Measurements from ENCODE around the gene MTG1.

MTG1 gene, protein sequence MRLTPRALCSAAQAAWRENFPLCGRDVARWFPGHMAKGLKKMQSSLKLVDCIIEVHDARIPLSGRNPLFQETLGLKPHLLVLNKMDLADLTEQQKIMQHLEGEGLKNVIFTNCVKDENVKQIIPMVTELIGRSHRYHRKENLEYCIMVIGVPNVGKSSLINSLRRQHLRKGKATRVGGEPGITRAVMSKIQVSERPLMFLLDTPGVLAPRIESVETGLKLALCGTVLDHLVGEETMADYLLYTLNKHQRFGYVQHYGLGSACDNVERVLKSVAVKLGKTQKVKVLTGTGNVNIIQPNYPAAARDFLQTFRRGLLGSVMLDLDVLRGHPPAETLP

DNA sequence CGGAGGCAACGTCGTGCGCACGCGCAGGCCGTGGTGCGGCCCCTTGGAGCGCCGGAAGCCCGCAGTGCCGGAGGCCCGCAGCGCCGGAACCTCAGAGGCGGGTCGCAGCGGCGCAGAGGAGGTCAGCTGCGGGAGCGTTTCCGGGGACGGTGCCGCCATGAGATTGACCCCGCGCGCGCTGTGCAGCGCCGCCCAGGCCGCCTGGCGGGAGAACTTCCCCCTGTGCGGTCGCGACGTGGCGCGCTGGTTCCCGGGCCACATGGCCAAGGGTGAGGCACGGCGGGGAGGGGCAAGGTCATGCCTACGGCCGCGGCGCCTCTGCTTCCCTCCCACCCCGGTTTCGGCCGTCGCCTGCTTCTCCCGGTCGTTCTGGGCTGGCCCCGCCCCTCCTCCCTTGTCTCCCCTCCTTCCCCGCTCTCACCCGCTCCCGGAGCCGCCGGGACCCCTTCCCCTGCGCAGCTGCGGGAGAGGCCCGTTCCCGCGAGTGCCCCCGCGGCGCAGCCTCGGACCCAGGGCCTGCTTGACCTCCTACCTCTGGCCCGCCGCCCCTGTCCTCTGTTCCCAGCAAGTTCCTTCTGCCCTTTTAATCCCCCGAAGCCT lies at the start of gene MTG1:
Gene MTG1, plus strand, starts transcription at position 94 of the 600 bp plus-strand sequence. Its CDS starts 64 bp downstream, at position 158.
- peak; percentile 64 for DNase-seq

DNA sequence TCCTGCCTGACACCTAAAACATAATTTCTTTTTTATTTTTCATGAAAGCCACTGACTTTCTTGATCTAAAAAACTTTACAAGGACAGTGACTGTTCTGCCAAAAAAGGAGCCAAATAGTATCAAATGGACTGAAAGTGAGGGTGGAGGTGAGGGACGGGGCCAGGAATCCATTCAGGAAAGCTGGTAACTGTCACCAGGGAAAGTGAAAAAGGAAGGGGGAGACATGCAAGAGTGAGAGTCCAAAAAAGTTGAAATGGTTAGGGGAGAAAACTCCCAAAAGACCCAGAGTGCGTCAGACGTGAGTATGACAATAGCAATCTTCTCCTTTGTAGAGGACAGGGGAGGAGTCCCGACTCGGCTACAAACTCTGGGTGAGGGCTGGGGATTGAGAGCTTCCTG lies 49.7 kb upstream of the MTG1 start:
- no peak for DNase-seq

DNA sequence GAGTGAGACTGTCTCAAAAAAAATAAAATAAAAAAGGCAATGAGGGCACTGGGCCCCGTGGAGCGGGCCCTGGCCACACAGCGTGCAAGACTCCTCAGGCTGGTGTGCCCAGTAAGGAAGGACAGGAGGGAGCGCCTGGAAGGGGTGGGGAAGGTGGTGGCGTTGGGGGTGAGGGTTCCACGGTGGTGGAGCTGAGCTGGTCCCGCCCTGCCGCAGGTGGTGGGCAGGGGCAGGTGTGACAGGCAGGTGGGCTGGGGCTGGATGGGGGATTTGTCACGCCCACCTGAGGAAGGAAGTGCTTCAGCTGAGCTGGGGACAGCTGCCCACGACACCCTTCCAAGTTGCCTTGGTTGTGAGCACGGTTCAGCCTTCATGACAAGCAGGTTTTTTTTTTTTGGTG lies 47.5 kb upstream of the MTG1 start:
- no peak for DNase-seq

DNA sequence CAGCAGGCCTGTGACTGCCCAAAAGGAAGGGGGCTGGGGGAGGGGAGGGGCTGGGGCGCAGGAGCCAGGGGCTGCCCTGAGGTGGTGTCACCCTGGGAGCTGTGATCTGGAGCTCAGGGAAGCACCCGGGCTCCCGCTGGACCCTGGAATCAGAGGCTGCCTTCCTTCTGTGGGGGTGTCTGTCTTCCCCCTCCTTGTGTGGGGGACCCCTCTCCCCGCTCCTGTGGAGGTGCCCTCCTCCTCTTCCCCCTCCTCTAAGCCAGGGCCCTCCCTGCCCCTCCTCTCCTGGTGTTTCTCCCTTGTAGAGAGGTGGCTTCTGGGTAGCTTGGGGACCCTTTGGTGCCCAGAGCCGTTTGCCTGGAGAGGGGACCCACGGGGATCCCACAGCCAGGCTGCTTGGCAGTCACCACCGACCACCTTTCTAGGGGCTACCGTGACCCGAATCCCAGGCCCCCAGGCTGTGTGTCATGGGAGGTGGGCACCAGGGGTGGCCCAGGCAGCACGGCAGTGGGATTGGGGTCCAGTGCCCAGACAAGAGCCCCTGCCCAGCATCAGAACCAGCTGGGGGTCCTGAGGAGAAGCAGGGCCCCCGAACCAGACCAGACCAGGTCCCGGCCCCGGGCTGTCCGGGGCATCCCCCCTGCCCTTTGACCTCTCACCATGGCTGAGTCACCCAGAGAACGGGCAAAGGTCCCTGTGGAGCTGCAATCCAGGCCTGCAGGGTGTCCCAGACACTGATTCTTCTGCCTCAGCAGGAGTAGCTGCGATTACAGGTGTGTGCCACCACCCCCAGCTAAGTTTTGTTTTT lies 46.0 kb upstream of the MTG1 start:
- DNase-seq, result no peak

DNA sequence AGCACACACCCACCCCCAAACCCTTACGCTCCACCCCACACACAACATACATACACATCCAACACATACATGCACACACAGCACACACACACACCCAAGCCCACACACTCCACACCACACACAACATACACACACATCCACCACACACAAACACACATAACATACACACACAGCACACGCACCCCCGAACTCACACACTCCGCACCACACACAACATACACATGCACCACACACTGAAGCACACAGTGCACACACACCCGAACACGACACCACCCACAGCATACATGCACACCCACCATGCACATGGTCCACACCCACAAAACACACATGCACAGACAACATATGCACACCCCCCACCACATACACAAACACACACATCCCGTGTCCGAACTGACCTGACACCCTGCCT lies 44.8 kb upstream of the MTG1 start:
- DNase-seq, result no peak

DNA sequence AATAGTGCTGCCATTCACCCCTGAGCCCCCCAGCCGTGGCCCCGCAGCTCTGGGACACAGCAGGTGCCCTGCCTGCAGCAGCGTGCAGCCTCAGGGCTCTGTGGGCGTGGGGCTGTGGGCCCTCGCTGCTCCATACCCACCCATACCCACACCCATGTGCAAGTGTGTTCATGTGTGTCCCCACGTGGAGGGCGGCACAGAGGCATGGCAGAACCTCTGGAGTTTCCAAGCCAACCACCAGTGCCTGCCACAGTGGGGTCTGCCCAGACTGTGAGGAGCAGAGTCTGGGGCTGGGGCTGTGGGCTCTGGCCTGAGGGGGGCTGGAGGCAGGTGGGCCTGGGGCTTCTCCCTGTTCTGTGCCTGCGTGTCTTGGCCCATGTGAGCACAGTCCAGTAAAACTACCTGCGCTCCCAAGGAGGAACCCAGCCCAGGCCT lies 44.4 kb upstream of the MTG1 start:
- no peak for DNase-seq

DNA sequence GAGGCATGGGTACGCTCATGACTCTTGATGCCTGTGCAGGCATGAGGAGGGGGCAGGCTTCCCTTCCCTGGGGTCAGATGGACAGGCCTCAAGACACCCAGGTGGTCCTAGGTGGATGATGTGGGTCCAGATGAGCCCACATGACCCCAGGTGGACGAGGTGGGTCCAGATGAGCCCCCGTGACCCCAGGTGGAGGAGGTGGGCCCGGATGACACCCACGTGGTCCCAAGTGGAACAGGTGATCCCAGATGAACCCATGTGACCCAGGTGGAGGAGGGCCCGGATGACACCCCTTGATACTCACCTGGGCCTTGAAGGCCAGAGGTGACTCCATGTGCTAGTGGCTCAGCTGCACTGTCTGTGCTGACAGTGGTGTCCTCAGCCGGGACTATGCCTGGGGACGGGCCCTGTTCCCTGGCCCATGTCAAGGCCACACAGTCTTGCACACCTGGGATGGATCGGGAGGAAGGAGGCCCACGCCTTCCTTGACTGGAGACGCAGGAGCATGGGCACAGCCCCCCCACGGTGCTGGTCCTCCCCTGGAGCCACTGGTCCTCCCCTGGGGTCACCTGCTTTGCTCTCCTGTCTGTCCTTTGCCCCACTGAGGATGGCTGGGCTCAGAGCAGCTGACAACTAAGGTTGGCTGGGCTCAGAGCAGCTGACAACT lies 43.5 kb upstream of the MTG1 start:
- no peak for DNase-seq

DNA sequence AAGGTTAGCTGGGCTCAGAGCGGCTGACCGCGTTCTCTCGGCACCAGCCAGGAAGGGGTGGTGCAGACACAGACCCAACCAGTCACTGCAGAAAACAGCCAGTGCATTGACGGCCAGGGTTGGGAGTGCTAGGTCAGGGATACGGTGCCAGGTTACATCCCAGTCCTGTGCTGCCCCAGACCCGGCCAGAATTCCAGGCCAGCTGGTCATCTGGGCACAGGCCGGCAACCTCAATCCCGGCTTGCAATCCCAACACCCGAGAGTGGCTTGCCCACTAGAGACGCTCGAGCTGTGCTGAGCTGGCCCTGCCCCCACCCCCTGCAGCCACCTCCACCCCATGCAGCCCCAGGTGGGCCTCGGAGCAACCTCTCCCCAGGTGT lies 43.0 kb upstream of the MTG1 start:
- DNase-seq, result no peak

DNA sequence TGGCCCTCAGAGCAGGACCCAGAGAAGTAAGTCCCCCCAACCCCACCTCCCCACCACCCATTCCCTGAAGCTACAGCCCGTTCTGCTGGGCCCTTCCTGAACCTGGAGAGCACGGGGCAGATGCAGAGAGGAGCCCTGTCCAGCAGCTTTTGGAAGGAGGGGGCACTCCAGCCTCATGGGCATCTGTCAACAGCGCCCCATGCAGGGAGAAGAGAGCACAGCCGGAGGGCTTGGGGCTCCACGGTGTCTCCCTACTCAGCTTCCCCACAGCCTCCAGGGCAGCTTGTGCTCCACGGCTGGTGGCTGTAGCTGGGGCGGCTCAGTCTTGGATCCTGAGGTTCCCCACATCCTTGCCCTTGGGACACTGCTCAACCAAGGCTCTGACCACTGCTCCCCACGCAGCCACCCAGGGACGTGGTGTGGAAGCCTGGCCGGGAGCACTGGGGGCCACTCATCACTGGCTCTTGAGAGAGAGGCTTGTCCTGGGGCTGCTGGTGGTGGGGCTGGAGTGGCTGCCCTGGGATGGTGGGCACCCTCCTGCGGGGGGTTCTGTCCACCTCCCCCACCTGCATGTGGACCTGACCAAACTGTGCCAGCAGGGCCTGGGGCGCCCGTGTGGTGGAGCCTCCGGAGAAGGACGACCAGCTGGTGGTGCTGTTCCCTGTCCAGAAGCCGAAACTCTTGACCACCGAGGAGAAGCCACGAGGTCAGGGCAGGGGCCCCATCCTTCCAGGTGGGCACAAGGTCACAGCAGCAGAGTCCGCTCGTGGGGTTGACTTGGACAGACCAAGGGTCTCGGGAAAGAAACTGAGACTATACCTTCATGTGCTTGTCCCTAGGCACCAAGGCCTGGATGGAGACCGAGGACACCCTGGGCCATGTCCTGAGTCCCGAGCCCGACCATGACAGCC lies 42.3 kb upstream of the MTG1 start:
- DNase-seq, result no peak

DNA sequence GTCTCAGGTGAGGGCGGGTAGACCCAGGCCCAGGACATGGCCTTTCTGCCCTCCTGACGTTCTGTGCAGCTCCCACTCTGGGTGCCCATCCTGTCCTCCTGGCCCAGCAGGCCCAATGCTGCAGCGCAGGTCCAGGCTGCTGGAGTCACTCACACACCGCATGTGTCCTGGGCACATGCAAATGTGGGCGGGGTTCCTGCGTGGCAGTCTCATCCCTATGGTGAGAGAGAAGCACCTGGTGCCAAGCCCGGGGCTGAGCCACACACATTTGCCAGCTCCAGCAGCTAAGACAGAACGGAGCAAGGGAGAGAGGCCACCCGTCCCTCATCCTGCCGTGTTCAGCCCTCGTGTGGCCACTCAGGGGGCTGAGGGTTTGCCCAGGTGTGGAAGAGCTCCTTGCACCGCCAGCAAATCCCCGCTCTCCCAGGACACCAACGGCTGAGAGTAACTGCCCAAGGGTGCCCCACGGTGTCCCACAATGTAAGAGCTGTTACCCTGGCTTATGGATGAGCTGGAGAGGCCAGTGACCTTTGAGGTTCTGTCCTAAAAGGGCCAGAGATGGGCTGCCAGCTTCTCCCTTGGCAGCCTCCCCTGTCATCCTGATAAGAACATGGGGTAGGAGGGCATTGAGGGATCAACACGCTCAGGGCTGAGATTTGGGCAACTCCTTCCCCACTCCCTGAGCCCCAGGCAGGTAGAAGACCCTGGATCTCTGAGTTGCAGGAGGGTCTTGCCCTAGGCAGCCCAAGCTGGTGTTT lies 40.6 kb upstream of the MTG1 start:
- no peak for DNase-seq

DNA sequence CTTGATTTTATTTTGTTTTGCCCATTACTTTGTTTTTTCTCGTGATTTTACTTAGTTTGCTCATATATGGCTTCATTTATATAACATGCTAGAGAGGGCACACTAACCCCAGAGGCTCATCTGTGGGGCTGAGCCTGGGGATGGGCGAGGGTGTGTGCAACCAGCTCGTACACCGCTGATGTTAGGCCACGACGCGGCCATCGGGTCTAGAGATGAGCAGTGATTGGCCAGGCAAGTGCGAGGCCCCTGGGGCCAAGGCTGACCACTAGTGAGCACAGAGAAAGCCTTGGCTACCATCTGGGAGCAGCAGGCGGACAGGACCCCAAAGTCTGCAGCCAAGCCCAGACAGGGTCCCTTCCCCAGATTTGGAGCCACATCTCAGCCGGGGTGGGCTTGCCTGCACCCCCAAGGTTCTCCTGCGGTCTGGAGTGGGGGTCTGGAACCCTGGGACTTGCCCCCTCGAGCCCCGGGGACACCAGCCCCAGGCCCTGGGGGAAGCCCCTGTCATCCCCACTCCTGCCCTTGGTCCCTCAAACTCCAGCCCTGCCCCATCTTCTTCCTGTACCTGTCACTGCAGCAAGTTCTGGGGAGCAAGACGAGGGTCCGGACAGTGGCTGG lies 39.9 kb upstream of the MTG1 start:
- no peak for DNase-seq

DNA sequence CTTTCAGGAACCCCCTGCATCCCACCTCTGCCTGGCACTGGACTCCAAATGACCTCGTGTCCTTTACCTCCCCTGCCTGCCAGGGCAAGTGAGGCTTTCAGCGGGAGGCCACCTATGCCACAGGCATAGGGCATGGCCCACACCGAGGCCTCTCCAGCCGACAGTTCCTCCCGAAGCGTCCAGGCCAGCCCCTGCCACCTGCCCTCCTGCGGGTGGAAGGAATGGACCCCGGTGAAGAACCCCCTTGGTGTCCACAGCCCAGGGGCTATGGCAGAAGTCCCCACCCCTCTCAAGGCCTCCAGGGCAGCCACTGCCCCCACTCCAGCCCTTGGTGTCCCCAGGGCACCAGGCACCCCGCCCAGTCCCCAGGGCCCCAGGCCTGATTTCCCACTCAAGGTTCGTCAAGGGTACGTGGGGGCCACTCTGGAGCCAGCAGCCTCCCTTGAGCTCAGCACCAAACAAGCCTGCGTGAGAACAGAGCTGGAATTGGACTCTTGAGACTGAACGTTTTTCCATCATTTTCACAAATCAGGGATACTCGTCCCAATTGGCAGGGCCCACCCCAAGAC lies 39.2 kb upstream of the MTG1 start:
- DNase-seq, result no peak

DNA sequence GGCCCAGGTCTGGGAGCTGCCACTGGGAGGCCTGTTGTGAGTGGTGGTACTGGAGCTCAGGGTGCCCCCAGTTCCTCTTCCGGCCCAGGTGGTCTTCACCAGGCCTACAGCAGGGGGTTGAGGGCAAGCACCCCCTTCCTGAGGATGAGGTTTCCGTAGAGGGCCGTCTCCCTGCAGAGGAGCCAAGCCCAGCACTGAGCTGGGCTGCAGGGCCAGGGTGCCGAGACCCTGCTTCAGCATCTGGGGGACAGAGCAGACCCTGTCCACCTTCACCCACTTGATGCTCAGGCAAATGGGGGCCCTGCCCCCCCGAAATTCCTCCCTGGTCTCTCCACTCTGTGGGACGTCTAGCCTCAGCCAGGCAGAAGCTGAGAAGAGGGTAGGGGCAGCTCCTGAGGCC lies 38.7 kb upstream of the MTG1 start:
- DNase-seq, result no peak

DNA sequence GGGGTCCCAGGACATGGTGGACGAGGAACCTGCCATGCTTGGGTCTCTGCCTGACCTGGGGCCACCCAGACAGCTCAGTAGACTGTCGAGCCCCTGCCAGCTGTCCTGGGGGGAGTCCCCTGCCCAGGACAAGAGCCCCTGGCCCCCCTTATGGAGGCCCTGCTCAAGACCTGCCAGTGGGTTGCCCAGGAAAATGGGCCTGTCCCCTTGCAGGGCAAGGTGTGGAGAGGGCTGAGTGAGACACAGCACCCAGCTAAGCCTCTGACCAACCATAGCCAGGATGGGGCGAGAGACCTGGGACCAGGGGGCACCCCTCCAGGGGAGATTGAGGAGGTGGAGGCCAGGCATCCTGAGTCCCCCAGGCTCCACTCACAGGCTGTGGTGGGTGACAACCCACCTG lies 38.0 kb upstream of the MTG1 start:
- DNase-seq, result no peak

DNA sequence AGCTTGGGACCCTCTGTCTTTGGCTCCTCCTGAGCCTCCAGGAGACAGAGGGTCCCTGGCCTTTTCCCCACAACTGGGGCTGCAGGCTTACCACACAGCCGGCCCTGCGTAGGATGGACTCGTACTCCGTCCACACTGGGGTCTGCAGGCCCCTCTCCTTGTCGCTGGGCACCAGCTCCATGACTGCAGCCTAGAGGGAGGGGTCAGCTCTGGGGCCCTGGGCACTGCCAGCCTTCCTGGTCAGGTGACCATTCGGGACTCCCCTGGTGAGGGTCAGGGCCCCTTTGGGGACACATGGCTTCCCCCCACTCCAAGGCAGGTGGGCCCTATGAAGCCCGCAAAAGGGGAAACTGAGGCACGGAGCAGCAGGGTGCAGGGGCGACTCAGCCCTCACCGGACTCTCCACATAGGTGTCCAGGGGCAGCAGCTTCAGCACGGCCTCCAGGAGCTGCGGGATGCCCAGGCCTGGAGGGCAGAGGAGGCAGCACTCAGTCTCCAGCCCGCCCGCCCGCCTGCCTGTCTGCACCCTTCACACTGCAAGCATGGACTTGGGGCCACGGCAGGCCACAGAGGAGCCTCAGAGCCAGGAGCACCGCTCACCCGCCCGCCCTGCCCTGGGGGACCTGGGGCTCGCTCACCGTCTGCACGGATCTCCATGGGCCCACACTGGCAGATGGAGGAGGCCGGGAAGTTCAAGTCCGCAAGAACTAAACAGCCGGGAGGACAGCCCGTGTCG lies 37.2 kb upstream of the MTG1 start:
- no peak for DNase-seq

DNA sequence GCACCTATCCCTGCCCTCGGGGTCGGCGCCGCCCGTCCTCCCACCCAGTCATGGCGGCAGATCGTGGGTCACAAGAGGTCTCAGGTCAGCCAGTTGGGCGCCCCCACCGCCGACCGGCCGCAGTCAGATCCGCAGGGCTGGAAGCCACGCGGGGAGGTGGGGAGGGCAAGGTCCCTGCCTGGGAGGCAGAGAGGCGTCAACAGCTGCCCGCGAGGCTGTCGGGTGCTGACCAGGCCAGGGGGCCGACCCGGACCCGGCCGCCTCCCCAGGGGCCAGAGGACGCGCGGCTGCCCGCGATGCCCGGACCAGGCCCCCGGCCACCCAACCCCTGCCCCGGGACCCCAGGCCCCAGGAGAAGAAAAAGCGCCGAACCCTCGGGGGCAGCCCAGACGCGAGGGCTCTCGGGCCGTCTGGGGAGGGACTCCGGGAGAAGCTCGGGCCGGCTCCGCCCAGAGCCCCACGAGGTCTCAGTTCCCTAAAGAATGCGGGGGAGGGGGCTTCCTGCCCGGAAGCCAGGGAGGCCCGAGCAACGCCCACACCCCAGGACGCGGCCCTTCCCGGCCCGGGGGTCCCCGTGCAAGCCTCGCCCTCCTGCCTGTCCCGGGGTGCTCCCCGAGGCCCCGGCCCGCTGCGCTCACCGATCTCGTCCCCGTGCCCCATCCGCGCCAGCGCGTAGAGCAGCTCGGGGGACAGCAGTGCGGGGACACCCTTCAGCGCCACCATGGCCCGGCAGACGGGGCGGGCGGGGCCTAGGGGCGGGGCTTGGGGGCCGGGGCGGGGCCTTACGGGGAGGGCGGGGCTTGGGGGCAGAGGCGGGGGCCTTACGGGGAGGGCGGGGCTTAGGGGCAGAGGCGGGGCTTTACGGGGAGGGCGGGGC lies 36.4 kb upstream of the MTG1 start, which contains the start of gene FUOM:
Gene FUOM, minus strand, starts transcription at position 735 of the 877 bp plus-strand sequence. Its CDS starts 12 bp downstream, at position 723.
- DNase-seq, result no peak

DNA sequence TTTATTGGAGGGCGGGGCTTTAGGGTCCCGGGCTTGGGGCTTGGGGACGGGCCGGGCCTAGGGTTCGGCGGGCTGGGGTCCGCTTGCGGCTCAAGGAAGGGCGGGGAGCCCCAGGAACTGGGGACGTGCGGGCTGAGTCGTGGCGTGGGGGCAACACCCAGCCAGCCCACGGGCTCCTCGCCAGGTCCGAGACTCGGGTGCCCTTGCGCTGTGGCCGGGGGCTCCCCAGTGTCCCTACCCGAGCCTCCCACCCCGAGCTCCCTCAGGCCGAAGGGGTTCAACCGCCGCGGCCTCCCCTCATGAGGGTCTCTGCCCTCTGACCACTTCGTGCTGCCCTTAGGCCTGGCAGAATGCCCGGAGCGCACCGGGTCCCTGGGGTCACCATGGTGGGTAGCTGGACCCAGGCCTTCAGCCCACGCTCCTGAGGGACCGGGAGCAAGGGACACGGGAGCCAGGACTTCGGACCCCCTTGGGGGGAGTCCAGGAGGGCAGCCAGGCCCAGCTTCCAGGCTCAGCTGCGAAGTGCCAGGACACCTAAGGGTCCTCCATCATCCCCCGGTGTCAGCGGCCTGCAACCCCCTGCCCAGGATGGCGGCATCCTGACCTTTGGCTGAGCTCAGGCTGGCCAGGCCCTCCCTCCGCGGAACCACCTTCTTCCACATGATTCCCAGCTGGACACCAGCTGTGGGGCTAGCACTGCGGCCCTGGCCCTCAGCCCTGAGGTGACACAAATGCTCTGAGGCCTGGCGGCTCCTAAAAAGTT lies 35.6 kb upstream of the MTG1 start:
- no peak for DNase-seq

DNA sequence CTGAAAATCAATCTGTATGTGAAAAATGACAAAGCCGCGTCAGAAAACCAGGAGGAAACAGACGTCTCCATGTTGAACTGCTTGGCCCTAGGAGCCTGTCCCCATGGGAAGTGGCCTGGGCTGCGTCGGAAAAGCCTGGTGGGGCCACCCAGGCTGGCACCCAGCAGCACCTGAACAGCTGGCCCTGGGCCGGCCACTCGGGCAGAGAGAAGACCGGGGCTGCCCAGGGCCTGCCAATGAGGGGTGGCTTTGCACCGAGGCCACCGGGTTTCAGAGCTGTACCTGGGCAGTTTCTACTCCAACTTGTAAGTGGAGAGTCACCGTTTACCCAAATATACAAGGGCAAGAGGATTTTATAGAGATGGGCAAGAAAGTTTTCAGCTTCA lies 35.0 kb upstream of the MTG1 start:
- no peak for DNase-seq

Data from NCI-H2107 (cell line).